Stomach (tissue), 9 donors: Measurements from ENCODE around the gene NRCAM. TPM values are rescaled to one million over a fixed set of nuclear protein-coding genes. Genes with fewer than 3 reads are reported as not detected.
"Not testable (repeated sequence)": the region's sequence is repeated elsewhere in the genome, so short reads cannot be mapped to it uniquely, and the experiment has no call there.

Experiments used
- DNase-seq, 2 donors: peaks; one replicate each; pipeline versions ENCODE4 v3.0.0 to v3.0.0-alpha.2; 2013 to 2019
- H3K27ac ChIP-seq, 5 donors: fragments of 200-600 bp in 4 of 5; sonication (generic) in 4 of 5; one replicate each; pipeline ENCODE4 v1.5.1; 2013 to 2019; ENCODE audit warnings: mild to moderate bottlenecking in 1 of 5, moderate library complexity in 1 of 5
- H3K27me3 ChIP-seq, 3 donors: fragments of 200-600 bp; sonication (generic); one replicate each; pipeline ENCODE4 v1.5.1; 2017 to 2019; ENCODE audit warnings: mixed run types in 1 of 3
- H3K36me3 ChIP-seq, 4 donors: fragments of 200-600 bp; sonication (generic); 1 replicate in 3 of 4; 2 replicates in 1 of 4; pipeline ENCODE4 v1.5.1; 2016 to 2019
- H3K4me1 ChIP-seq, 4 donors: fragments of 200-600 bp; sonication (generic); one replicate each; pipeline ENCODE4 v1.5.1; 2016 to 2019
- H3K4me3 ChIP-seq, 4 donors: fragments of 200-600 bp; sonication (generic) in 3 of 4; one replicate each; pipeline ENCODE4 v1.5.1; 2016 to 2019; ENCODE audit warnings: mild to moderate bottlenecking in 1 of 4
- H3K9me3 ChIP-seq, 4 donors: fragments of 200-600 bp; sonication (generic); one replicate each; pipeline ENCODE4 v1.5.1; 2016 to 2019
- EP300 ChIP-seq: sonication (generic); formaldehyde crosslinking; IDR thresholded peaks from one replicate; pipeline ENCODE4 v1.6.1; 2017; ENCODE audit warnings: antibody characterized with exemption
- POLR2A ChIP-seq, 4 donors: fragments of 450-650 bp; IDR thresholded peaks; one replicate each; pipeline ENCODE4 v1.6.1; 2016; ENCODE audit warnings: antibody characterized with exemption in 4 of 4, control low read depth in 2 of 4, mild to moderate bottlenecking in 1 of 4, moderate library complexity in 1 of 4
- POLR2AphosphoS5 ChIP-seq, 3 donors: sonication (generic); formaldehyde crosslinking; IDR thresholded peaks; one replicate each; pipeline ENCODE4 v1.6.1; 2016; ENCODE audit warnings: antibody characterized with exemption in 3 of 3
- WGBS, 5 donors: extraction: QIAGEN DNeasy Blood & Tissue Kit in 3 of 5; methylation state at CpG; one replicate each; pipeline versions ENCODE4 v1.1.5 to v1.1.7; 2013 to 2018; 5-methylcytosine and 5-hydroxymethylcytosine counted together
- intact Hi-C: fragments of 100-400 bp; cut with DNase I; formaldehyde crosslinking; loops from one replicate; pipeline ENCODE4 v1.15.1; 2023; ENCODE audit warnings: low total_unique reads
- polyA plus RNA-seq, 3 donors: library from polyadenylated mRNA; stranded (reverse); fragments of 200-250 nt; gene quantifications; one replicate each; pipeline ENCODE4 v1.2.3, GENCODE V29; 2013
- total RNA-seq, 5 donors: library from RNA; depleted of rRNA; stranded (reverse); fragments of >200 nt; gene quantifications; one replicate each; pipeline versions ENCODE4 v1.1.0 to v1.2.3, GENCODE V29; 2014 to 2016
- TF ChIP-seq, protein P1 (sequence below), 7 experiments: fragments of 450-650 bp in 4 of 7; fragments of 200-600 bp in 3 of 7; sonication (generic) in 3 of 7; IDR thresholded peaks; one replicate each; pipeline ENCODE4 v1.5.1; 2016 to 2019; ENCODE audit warnings: antibody characterized with exemption in 7 of 7, control low read depth in 2 of 7, mild to moderate bottlenecking in 1 of 7
- donor health status: healthy with polysubstance abuse.
- donor health status: Bipolar disorder and iron deficiency.
- donor health status: healthy.

Gene NRCAM
- total and polyA plus RNA-seq, 8 donors, result 1.2 to 9.4 (median 2.3) TPM

DNA sequence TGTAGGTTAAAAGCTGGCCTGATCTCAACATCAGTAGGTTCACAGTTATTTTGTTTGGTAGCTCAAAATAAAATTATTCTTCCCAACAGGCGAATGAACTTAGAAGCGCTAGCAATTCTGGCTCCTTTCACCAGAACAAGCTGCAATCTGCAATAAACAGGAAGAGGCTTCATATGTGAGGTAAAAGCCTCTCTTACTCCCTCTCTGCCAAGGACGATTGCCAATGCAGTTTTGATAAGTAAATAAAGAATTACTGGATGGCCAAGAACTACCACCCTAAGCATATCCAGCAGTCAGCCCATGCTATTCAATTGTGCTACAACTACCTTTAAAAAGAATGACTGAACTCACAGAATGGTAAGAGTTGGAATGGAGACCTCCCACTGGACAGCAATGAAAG is 176.1 kb downstream of the NRCAM start:
- no peak for DNase-seq
- 23 to 39% (median 27%) methylated on average over 3 of the region's 3 CpGs for WGBS, 5 donors
- TF ChIP-seq EP300 (no peak), POLR2AphosphoS5 (IDR thresholded peaks at IDR 0.05) (no peak), POLR2A (IDR thresholded peaks at IDR 0.05) (no peak)
- TF ChIP-seq, protein P1, sequence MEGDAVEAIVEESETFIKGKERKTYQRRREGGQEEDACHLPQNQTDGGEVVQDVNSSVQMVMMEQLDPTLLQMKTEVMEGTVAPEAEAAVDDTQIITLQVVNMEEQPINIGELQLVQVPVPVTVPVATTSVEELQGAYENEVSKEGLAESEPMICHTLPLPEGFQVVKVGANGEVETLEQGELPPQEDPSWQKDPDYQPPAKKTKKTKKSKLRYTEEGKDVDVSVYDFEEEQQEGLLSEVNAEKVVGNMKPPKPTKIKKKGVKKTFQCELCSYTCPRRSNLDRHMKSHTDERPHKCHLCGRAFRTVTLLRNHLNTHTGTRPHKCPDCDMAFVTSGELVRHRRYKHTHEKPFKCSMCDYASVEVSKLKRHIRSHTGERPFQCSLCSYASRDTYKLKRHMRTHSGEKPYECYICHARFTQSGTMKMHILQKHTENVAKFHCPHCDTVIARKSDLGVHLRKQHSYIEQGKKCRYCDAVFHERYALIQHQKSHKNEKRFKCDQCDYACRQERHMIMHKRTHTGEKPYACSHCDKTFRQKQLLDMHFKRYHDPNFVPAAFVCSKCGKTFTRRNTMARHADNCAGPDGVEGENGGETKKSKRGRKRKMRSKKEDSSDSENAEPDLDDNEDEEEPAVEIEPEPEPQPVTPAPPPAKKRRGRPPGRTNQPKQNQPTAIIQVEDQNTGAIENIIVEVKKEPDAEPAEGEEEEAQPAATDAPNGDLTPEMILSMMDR (IDR thresholded peaks at IDR 0.05), result no peak
- Histone ChIP-seq H3K36me3 (no peaks in the 10 kb centered on the region), H3K4me3 (no peak overlapping the region), H3K4me1 (no peaks in the 10 kb centered on the region), H3K9me3 (no peaks in the 10 kb centered on the region), H3K27me3 (no peaks in the 10 kb centered on the region), H3K27ac (no peak overlapping the region)
- intact Hi-C loops, result no loop called here

DNA sequence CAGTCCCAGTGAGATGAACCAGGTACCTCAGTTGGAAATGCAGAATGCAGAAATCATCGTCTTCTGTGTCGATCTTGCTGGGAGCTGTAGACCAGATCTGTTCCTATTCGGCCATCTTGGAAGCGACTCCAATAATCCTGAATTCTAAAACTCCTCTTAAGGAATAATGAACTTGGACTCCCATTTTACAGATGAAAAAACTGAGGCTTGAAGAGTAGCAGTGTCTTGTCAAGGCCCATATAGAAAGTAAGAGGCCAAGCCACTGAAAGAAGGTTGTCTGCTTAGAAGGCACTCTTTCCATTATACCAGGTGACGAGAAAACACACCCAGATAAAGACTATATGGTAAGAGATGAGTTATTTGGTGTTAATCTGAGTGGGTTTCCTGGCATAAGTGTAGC is 177.5 kb downstream of the NRCAM start:
- H3K27ac ChIP-seq, result no peak overlapping the region
- H3K4me1 ChIP-seq, result no peaks in the 10 kb centered on the region
- no peaks in the 10 kb centered on the region for H3K36me3 ChIP-seq
- H3K27me3 ChIP-seq, result no peaks in the 10 kb centered on the region
- no peak overlapping the region for H3K4me3 ChIP-seq
- H3K9me3 ChIP-seq, result no peaks in the 10 kb centered on the region
- intact Hi-C loops, result no loop called here
- no peak for DNase-seq
- TF ChIP-seq, protein P1 (IDR thresholded peaks at IDR 0.05), result no peak
- TF ChIP-seq POLR2AphosphoS5 (IDR thresholded peaks at IDR 0.05), result no peak
- no peak for TF ChIP-seq EP300
- no peak for TF ChIP-seq POLR2A (IDR thresholded peaks at IDR 0.05)
- 93 to 99% (median 94%) methylated on average over 5 of the region's 5 CpGs for WGBS, 5 donors

DNA sequence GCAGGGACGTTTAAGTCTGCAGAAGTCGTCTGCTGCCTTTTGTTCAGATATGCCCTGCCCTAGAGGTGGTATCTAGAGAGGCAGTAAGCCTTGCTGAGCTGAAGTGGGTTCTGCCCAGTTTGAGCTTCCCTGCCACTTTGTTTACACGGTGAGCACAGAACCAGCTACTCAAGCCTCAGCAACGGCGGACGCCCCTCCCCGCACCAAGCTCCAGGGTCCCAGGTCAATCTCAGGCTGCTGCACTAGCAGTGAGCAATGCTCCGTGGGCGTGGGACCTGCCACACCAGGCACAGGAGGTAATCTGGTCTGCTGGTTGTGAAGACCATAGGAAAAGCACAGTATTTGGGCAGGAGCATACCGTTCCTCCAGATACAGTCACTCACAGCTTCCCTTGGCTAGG is 178.0 kb downstream of the NRCAM start:
- TF ChIP-seq POLR2A (IDR thresholded peaks at IDR 0.05), result no peak
- no peak for TF ChIP-seq POLR2AphosphoS5 (IDR thresholded peaks at IDR 0.05)
- TF ChIP-seq, protein P1 (IDR thresholded peaks at IDR 0.05), result no peak
- no peak for TF ChIP-seq EP300
- H3K36me3 ChIP-seq, result no peaks in the 10 kb centered on the region
- intact Hi-C loops, result no loop called here
- no peaks in the 10 kb centered on the region for H3K27me3 ChIP-seq
- no peaks in the 10 kb centered on the region for H3K9me3 ChIP-seq
- DNase-seq, result no peak
- no peak overlapping the region for H3K4me3 ChIP-seq
- H3K27ac ChIP-seq, result no peak overlapping the region
- H3K4me1 ChIP-seq, result no peaks in the 10 kb centered on the region
- WGBS, 5 donors, result 78 to 92% (median 86%) methylated on average over 7 to 10 of the region's 10 CpGs

DNA sequence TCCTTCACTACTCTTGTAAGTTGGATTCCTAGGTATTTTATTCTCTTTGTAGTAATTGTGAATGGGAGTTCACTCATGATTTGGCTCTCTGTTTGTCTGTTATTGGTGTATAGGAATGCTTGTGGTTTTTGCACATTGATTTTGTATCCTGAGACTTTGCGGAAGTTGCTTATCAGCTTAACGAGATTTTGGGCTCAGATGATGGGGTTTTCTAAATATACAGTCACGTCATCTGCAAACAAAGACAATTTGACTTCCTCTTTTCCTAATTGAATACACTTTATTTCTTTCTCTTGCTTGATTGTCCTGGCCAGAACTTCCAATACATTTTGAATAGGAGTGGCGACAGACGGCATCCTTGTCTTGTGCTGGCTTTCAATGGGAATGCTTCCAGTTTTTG is 181.8 kb downstream of the NRCAM start:
- H3K9me3 ChIP-seq, H3K4me1 ChIP-seq, H3K4me3 ChIP-seq, H3K27ac ChIP-seq, H3K27me3 ChIP-seq, DNase-seq, H3K36me3 ChIP-seq, intact Hi-C loops: not testable (repeated sequence)
- 75 to 85% (median 82%) methylated on average over 5 of the region's 5 CpGs for WGBS, 5 donors

DNA sequence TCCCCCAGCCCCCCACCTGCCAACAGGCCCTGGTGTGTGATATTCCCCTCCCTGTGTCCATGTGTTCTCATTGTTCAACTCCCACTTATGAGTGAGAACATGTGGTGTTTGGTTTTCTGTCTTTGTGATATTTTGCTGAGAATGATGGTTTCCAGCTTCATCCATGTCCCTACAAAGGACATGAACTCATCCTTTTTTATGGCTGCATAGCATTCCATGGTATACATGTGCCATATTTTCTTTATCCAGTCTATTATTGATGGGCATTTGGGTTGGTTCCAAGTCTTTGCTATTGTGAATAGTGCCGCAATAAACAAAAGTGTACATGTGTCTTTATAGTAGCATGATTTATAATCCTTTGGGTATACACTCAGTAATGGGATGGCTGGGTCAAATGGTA is 183.3 kb downstream of the NRCAM start:
- H3K9me3 ChIP-seq, H3K27me3 ChIP-seq, H3K4me1 ChIP-seq, H3K4me3 ChIP-seq, intact Hi-C loops, DNase-seq, H3K36me3 ChIP-seq, H3K27ac ChIP-seq: not testable (repeated sequence)
- WGBS, 5 donors, result 90 to 100% (median 94%) methylated on average over 1 of the region's 1 CpG
